GM18870 (cell line): ENCODE results near the gene STARD7.
"Not testable (repeated sequence)": the region's sequence is repeated elsewhere in the genome, so short reads cannot be mapped to it uniquely, and the experiment has no call there.

Source experiments
- ATAC-seq: cut with Tn5 transposase; IDR thresholded peaks from one replicate; pipeline ENCODE4 v1.9.1; 2021; ENCODE audit warnings: moderate library complexity; ENCODE audit not compliant: unreplicated experiment

Gene STARD7

GRCh38 chr2:96208143-96209010 is at the start of gene STARD7:
Gene STARD7 (minus strand): TSS chr2:96208827. CDS start chr2:96208434, 393 bp downstream.
- peak; percentile 57 for ATAC-seq

GRCh38 chr2:96257744-96258143 is 49.1 kb upstream of the STARD7 start:
- ATAC-seq = not testable (repeated sequence)

DNA sequence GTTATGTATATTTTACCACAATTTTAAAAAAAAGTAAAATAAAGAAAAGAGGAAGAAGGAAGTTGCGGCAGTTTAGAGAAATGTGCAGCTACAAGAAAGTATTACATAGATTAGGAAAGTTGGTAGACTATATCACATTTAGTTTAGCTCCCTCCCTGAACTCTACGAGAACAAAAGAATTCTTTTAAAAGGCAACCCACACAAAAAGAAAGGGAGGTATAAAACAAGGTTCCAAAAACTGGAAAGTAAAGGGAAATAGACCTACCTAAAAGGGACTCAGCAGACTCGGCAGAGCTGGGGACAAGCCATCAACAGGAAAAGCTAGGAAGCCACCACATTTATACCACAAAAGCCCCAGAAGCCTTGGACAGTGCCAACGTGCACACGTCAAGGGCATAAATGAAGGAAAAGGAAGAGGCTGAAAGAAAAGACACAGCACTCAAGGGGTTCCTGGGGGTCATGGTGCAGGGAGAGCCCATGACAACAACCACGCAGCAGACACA is 48.0 kb upstream of the STARD7 start:
- no peak for ATAC-seq

- no peak for ATAC-seq
Measured at GRCh38 chr2:96254571-96254970, 45.9 kb upstream of the STARD7 start.

DNA sequence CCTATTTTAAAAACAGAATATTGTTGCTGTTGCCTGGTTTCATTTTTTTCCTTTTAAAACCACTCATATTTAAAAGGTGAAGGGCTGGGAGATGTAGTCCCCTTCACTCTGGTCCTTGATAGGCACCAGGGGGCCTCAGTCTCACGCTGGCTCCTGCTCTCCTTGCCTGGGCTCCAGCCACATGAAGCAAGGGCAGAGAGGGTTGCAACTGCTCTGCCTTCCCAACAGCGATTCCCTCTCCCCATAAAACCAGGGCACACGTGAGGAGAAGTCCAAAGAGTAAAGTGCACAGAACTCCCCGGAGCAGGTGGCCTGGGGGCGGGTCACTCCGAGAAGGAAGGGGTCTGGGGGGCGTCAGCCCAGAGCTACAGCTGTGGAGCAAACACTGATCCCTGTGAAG is 44.4 kb upstream of the STARD7 start:
- no peak for ATAC-seq

DNA sequence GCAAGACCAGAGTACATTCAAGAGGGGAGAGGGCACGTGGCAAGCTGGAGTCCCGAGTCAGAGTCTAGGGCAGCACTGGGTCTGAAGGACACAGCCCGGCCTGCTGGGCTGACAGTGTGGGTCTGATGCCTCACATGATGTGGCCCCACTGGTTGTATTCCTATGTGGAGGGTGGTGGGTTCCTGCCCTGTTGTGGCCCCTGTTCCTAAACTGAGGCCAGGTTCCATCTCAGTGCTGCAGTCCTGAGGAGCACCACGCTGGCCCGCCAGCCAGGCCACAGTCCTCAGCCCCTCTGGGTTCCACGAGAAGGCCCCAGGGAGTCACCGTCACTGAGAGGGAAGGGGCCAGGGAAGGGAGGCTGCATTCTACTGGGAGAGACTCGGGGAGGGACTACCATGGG is 43.9 kb upstream of the STARD7 start:
- no peak for ATAC-seq

- no peak for ATAC-seq
Measured at GRCh38 chr2:96251721-96252292, 43.2 kb upstream of the STARD7 start.

DNA sequence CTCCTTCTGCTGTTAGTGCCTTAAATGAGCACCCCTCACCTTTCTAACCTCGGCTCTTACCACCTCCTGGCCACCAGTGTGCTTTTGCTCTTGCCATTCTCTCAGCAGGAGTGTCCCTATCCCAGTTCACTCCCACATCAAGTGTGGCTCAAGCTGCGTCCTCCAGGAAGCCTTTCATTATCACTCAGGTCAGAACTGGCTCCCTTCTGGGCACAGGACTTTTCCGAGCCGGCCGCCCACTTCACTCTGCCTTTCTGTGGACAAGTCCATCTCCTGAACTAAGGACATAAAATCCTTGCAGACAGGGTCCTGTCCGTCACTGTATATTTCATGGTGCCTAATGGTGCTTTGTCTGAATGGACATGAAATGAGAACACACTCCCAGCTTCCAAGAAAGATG is 41.6 kb upstream of the STARD7 start:
- no peak for ATAC-seq

GRCh38 chr2:96249654-96250053 is 41.0 kb upstream of the STARD7 start:
- ATAC-seq = no peak

- no peak for ATAC-seq
Measured at GRCh38 chr2:96248624-96249023, 40.0 kb upstream of the STARD7 start.

GRCh38 chr2:96247896-96248295 is 39.3 kb upstream of the STARD7 start:
- ATAC-seq = no peak

DNA sequence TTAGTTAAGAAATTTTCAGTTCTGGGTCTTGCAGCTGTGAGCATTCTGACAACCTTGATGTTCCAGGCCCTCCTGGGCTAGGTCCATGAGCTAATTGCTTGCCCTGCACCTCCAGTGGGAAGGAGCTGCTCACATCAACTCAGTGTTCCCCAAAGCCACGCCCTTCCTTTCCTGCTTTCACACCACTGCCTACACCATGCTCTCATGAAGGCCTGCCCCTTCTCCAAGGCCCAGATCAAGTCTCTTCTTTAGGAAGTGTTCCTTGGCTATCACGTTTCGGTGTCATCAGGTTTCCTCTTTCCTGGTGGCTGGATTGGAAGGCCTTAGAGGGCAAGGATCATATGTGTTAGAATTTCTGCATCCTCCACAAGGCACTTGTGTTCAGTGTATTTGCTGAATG is 38.4 kb upstream of the STARD7 start:
- ATAC-seq = no peak

GRCh38 chr2:96245609-96246390 is 37.2 kb upstream of the STARD7 start:
- ATAC-seq = no peak

DNA sequence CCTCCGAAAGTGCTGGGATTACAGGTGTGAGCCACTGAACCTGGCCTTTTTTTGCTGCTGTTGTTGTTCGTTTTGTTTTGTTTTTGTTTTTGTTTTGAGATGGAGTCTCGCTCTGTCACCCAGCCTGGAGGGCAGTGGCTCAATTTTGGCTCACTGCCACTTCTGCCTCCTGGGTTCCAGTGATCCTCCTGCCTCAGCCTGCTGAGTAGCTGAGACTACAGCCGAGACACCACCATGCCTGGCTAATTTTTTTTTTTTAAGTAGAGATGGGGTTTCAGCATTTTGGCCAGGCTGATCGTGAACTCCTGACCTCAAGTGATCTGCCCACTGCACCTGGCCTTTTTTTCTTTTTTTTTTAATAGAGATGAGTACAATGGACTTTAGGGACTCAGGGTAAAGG is 35.2 kb upstream of the STARD7 start:
- no peak for ATAC-seq

- ATAC-seq = peak; percentile 84
Measured at GRCh38 chr2:96241900-96242611, 33.4 kb upstream of the STARD7 start.

GRCh38 chr2:96241227-96241626 is 32.6 kb upstream of the STARD7 start:
- ATAC-seq = no peak

GRCh38 chr2:96240341-96241038 is 31.9 kb upstream of the STARD7 start:
- no peak for ATAC-seq

- no peak for ATAC-seq
Measured at GRCh38 chr2:96239745-96240264, 31.2 kb upstream of the STARD7 start.

DNA sequence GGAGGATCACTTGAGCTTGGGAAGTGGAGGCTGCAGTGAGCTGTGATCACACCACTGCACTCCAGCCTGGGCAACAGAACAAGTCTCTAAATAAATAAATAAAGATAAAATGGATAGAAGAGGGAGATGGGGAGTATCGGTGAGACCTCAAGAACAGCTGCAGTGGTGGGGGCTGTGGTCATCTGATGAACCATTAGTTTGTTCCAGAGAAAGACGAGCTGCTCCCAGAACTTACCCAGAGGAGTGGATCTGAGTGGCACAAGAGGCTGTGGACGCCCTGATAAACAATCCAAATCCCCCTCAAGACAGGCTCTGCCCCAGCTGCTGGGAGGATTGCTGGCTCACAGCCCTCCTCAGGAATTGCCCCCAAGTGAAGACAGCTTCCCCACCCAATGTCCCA is 30.5 kb upstream of the STARD7 start:
- no peak for ATAC-seq

GRCh38 chr2:96238266-96238665 is 29.6 kb upstream of the STARD7 start:
- ATAC-seq = no peak
